ENCODE results near the gene STOX2. TPM values are rescaled to one million over a fixed set of nuclear protein-coding genes. Genes with fewer than 3 reads are reported as not detected.
A peak's percentile ranks its signal among the peaks of the same experiment; 100 is the strongest.

STOX2 gene
- polyA plus RNA-seq, 1 of the 3 experiments (the other 2 are of a cell fraction), result 0.16 TPM

DNA sequence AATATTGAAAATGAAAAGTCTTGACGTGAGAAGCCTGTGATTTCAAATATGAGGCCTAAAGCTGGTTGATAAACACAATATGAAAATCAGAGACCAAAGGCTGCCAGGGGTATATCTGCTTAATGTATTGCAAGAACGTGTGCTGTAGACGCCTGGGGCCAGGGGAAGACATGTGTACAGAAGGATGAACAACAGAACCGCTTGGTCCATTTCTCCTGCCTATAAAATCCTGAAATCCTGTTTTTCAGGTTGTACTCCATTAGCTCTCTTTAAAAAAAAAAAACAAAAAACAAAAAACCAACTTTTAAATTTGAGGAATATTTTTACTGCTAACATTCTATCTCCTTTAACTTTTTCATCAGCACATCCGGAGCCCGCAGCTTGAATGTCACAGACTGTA lies 109.2 kb downstream of the STOX2 start (continued):
- no peak for TF ChIP-seq GABPA (IDR thresholded peaks at IDR 0.05; ENCODE audit: low read depth)
- no peak for TF ChIP-seq RAD21 (IDR thresholded peaks at IDR 0.05; ENCODE audit: low read length)
- TF ChIP-seq ELF1 (IDR thresholded peaks at IDR 0.05), result no peak
- TF ChIP-seq CHD2 (IDR thresholded peaks at IDR 0.05; ENCODE audit: low read length, partially characterized antibody), result no peak
- no peak for TF ChIP-seq NFIC (IDR thresholded peaks at IDR 0.05; ENCODE audit: borderline replicate concordance)

DNA sequence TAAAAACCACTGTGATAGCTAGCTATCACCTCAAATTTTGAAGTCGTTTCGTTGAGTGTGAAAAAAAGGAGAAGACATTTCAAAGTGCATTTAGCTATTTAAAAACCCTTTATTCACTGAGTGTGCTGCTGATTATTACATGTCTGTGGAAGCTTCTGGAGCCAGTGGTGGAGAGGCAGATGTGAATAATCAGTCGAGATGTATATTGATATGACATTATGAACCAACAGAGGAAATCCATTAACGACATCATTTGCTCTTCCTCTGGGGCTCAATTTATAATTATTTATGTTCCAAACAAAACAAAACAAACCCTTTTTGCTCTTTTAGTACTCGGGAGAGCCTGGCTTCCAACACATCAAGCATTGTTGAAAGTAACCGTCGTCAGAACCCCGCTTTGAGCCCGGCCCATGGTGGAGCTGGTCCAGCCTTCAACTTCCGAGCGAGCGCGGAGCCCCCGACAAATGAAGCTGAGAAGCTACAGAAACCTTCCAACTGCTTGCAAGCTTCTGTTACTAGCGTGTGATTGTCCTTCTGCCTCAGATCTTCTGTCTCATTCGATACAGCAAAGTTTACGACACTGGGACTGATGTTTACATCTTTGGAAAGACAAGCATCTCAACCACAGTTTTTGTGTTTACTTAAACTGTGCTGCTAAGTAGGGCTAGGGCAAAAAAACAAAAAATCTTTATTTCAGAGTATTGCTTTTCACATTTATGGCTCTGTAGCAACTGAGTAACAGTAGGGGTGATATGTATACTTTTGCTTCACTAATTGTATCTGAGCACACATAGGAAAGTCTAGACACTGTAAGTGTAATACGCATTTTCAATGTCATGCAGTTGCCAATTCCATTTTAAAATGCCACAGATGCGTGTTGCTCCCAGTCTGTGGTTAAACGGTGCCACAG lies 111.9 kb downstream of the STOX2 start:
- H3K4me3 ChIP-seq (ENCODE audit: low read depth in 2 of 2, low read length in 1 of 2), result no peak overlapping the region
- ChIA-PET POLR2A (interaction anchor here (1.3 to 2.0 kb wide), 3 partner anchors 57 to 110 kb away, joined by 5 to 8 read pairs (median 7); no protein-coding TSS in a partner anchor), CTCF (interaction anchor here (0.9 to 1.6 kb wide), 5 partner anchors 47 to 151 kb away, joined by 3 to 8 read pairs (median 3); no protein-coding TSS in a partner anchor)
- no peak overlapping the region for H3K9ac ChIP-seq
- peak; percentile 71 for DNase-seq
- no peaks in the 10 kb centered on the region for H3K27me3 ChIP-seq (ENCODE audit: insufficient read depth)
- H3F3A ChIP-seq (replicated peaks; ENCODE audit: insufficient read depth), result no peaks in the 10 kb centered on the region
- H3K4me2 ChIP-seq, result no peak overlapping the region; the same call in 1 of the 2 replicates
- H2AFZ ChIP-seq (ENCODE audit: low read depth), result no peak overlapping the region
- H4K20me1 ChIP-seq (ENCODE audit: insufficient read depth), result no peaks in the 10 kb centered on the region
- WGBS (ENCODE audit: low lambda C conversion rate), result 34% methylated on average over 20 of the region's 20 CpGs
- H3K4me1 ChIP-seq (ENCODE audit: control insufficient read depth in 1 of 2, insufficient read depth in 2 of 2, low read depth in 1 of 2, low read length in 1 of 2), result peaks cover 0 to 50% of the 10 kb centered on the region in 2 experiments; a peak in 2 of 4 replicates
- peaks cover 0 to 2% of the 10 kb centered on the region in 2 experiments for H3K36me3 ChIP-seq (replicated peaks in 1 of 2; ENCODE audit: control insufficient read depth in 1 of 2, insufficient read depth in 2 of 2, low read length in 1 of 2)
- H3K27ac ChIP-seq (ENCODE audit: low read depth in 2 of 2, low read length in 1 of 2), result peak overlapping the region in 1 of 2 experiments; percentile 99; a peak in 2 of 4 replicates
- no peaks in the 10 kb centered on the region for H3K9me2 ChIP-seq
- no peaks in the 10 kb centered on the region for H3K79me2 ChIP-seq (ENCODE audit: insufficient read depth)
- no peaks in the 10 kb centered on the region for H3K9me3 ChIP-seq
- TF ChIP-seq, protein P1, sequence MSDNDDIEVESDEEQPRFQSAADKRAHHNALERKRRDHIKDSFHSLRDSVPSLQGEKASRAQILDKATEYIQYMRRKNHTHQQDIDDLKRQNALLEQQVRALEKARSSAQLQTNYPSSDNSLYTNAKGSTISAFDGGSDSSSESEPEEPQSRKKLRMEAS (IDR thresholded peaks at IDR 0.05; ENCODE audit: low read depth), result no peak
- TF ChIP-seq SMC3 (IDR thresholded peaks at IDR 0.05; ENCODE audit: low read depth, low read length) (no peak), FOXJ3 (CRISPR knock-in tag; IDR thresholded peaks at IDR 0.05) (no peak), JUND (IDR thresholded peaks at IDR 0.05) (no peak), NRF1 (IDR thresholded peaks at IDR 0.05; ENCODE audit: low read depth, low read length) (no peak), GABPA (IDR thresholded peaks at IDR 0.05; ENCODE audit: low read depth) (no peak), TEAD4 (IDR thresholded peaks at IDR 0.05; ENCODE audit: borderline replicate concordance, insufficient read depth) (no peak), ELF1 (IDR thresholded peaks at IDR 0.05) (no peak), EZH2phosphoT487 (IDR thresholded peaks at IDR 0.05; ENCODE audit: borderline replicate concordance, low read depth) (no peak), MXI1 (IDR thresholded peaks at IDR 0.05; ENCODE audit: low read depth, low read length) (no peak), GATA2 (CRISPR knock-in tag; IDR thresholded peaks at IDR 0.05) (peak; percentile 72), RXRA (IDR thresholded peaks at IDR 0.05; ENCODE audit: borderline replicate concordance, low read depth) (no peak), FOSL2 (IDR thresholded peaks at IDR 0.05; ENCODE audit: borderline replicate concordance, low read depth) (no peak), FOXM1 (IDR thresholded peaks at IDR 0.05; ENCODE audit: low read depth) (no peak), YY1 (IDR thresholded peaks at IDR 0.05; ENCODE audit: low read depth) (no peak)
- TF ChIP-seq, protein P2, sequence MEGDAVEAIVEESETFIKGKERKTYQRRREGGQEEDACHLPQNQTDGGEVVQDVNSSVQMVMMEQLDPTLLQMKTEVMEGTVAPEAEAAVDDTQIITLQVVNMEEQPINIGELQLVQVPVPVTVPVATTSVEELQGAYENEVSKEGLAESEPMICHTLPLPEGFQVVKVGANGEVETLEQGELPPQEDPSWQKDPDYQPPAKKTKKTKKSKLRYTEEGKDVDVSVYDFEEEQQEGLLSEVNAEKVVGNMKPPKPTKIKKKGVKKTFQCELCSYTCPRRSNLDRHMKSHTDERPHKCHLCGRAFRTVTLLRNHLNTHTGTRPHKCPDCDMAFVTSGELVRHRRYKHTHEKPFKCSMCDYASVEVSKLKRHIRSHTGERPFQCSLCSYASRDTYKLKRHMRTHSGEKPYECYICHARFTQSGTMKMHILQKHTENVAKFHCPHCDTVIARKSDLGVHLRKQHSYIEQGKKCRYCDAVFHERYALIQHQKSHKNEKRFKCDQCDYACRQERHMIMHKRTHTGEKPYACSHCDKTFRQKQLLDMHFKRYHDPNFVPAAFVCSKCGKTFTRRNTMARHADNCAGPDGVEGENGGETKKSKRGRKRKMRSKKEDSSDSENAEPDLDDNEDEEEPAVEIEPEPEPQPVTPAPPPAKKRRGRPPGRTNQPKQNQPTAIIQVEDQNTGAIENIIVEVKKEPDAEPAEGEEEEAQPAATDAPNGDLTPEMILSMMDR (IDR thresholded peaks at IDR 0.05), result no peak
- TF ChIP-seq, protein P3, sequence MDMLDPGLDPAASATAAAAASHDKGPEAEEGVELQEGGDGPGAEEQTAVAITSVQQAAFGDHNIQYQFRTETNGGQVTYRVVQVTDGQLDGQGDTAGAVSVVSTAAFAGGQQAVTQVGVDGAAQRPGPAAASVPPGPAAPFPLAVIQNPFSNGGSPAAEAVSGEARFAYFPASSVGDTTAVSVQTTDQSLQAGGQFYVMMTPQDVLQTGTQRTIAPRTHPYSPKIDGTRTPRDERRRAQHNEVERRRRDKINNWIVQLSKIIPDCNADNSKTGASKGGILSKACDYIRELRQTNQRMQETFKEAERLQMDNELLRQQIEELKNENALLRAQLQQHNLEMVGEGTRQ (IDR thresholded peaks at IDR 0.05; ENCODE audit: borderline replicate concordance, low read depth, low read length), result no peak
- TF ChIP-seq, protein P4, sequence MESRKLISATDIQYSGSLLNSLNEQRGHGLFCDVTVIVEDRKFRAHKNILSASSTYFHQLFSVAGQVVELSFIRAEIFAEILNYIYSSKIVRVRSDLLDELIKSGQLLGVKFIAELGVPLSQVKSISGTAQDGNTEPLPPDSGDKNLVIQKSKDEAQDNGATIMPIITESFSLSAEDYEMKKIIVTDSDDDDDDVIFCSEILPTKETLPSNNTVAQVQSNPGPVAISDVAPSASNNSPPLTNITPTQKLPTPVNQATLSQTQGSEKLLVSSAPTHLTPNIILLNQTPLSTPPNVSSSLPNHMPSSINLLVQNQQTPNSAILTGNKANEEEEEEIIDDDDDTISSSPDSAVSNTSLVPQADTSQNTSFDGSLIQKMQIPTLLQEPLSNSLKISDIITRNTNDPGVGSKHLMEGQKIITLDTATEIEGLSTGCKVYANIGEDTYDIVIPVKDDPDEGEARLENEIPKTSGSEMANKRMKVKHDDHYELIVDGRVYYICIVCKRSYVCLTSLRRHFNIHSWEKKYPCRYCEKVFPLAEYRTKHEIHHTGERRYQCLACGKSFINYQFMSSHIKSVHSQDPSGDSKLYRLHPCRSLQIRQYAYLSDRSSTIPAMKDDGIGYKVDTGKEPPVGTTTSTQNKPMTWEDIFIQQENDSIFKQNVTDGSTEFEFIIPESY (IDR thresholded peaks at IDR 0.05; ENCODE audit: borderline replicate concordance, low read depth), result no peak
- TF ChIP-seq, protein P5, sequence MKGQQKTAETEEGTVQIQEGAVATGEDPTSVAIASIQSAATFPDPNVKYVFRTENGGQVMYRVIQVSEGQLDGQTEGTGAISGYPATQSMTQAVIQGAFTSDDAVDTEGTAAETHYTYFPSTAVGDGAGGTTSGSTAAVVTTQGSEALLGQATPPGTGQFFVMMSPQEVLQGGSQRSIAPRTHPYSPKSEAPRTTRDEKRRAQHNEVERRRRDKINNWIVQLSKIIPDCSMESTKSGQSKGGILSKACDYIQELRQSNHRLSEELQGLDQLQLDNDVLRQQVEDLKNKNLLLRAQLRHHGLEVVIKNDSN (IDR thresholded peaks at IDR 0.05; ENCODE audit: borderline replicate concordance, low read depth), result no peak

Measured in SK-N-SH (cell line).